Hematopoietic multipotent progenitor cell treated with erythropoietin and hydrocortisone succinate and interleukin-3 and kit ligand, for 8 days (in vitro differentiated cells): ENCODE data around the gene CCDC93.
"Not testable (repeated sequence)": the region's sequence is repeated elsewhere in the genome, so short reads cannot be mapped to it uniquely, and the experiment has no call there.

Experiments
- DNase-seq: peaks from one replicate; pipeline ENCODE4 v3.0.0-alpha.2; 2015

The CCDC93 gene

DNA sequence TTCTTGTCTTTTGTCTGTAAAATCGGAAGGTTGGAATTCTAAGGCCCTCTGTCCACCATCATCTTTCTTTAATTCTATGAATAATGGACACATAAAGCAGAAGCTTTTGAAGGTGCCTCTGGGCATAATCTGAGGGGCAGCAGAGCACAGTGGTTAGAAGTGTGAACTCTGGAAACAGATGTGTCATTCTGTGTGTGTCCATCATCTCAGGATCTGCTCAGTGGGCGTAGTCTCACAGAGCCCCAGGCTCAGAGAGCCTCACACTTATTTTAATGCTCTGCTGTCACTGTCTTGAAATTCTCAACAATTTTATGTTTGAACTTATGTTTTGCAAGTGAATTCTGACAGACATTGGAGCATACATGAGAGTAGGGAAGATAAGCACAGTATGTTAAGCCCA is 31.0 kb upstream of the CCDC93 start:
- no peak for DNase-seq

GRCh38 chr2:118044103-118044716 is 30.3 kb upstream of the CCDC93 start:
- DNase-seq = no peak

GRCh38 chr2:118040891-118041290 is 27.0 kb upstream of the CCDC93 start:
- no peak for DNase-seq

- peak; percentile 50 for DNase-seq
Measured at GRCh38 chr2:118032169-118033013, 18.5 kb upstream of the CCDC93 start.

- no peak for DNase-seq
Measured at GRCh38 chr2:118031566-118031965, 17.7 kb upstream of the CCDC93 start.

GRCh38 chr2:118029025-118029424 is 15.2 kb upstream of the CCDC93 start:
- no peak for DNase-seq

DNA sequence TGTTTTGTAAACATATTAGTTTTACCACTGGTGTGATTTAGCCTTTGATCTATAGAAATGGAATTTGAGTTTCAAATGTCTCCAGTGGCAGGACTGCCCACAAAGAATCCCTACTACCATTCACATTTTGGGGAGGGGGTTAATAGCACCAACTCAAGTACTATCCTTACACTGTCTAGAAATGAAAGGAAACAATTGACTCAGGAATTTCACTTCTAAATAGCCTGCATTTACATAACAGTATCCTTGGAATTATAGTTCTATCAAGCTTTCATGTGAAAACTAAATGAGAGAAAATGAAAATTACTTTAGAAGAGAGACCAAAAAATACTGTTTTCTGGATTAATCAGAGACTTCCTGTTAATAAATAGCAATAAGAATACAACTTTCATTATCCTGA is 7.5 kb upstream of the CCDC93 start:
- no peak for DNase-seq

DNA sequence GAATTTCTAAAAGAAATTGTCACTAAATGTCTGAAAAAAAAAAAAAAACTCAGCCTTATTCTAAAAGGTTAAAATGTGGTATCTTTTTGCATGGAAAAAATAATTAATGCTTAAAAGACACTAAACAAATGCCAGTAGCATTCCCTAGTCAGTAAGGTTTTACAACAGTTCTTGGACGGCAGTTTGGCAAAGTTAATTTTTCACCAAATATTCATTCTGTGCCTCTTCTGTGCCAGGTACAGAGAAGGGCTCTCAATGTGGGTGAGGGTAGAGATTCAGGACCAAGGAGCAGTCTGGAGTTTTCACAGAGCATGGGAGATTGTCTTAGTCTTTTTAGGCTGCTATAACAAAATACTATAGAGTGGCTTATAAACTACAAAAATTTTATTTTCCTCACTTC is 6.0 kb upstream of the CCDC93 start:
- DNase-seq = no peak

DNA sequence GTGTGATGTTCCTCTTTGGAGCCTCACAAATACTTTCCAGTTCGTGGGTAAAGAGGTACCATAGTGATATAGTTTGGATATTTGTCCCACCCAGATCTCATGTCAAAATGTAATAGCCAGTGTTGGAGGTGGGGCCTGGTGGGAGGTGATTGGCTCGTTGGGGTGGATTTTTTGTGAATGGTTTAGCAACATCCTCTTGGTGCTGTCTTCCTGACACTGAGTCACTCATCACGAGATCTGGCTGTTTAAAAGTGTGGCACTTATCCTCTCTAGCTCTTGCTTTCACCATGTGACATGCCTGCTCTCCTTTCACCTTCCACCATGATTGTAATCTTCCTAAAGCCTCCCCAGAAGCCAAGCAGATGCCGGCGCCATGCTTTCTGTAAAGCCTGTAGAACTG is 3.0 kb upstream of the CCDC93 start:
- DNase-seq = no peak

DNA sequence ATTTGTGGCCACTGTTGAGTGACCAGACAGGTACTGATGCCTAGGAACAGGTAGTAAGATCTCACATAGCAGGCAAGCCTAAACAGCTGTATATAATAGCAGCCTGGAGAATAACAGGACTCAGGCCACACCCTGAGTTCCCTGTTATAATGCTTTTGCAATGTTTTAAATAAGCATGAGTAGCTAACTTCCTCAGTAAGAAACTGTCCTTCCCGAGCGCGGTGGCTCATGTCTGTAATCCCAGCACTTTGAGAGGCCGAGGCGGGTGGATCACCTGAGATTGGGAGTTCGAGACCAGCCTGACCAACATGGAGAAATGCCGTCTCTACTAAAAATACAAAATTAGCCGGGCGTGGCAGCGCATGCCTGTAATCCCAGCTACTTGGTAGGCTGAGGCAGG is 1.9 kb upstream of the CCDC93 start:
- not testable (repeated sequence) for DNase-seq

- no peak for DNase-seq
Measured at GRCh38 chr2:118014492-118014824, 588 bp upstream of the CCDC93 start.

DNA sequence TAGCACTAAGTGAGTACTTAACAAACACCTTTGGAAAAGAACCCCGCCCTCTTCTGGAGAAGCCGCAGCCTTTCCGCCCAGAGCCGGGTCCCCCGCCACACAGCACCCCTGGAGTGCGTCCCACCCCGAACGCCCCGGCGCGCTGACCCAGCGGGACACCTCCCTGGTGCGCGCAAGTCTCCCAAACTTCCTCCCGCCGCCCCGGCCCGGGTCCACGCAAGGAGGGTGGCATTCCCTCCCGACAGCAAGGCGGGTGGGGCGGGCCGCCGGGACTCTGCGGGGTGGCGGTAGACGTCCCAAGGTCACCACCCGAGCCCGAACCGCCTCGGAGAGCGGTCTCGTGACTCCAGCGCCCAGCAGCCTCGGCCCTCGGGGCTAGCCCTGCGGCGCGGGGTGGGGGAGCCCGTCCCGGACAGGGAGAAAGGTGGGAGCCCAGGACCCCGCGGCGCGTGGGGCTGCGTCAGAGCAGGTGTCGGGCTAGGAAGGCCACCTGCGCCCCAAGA is 598 bp downstream of the CCDC93 start:
- DNase-seq = peak; percentile 19

- no peak for DNase-seq
Measured at GRCh38 chr2:118012778-118013177, 1.1 kb downstream of the CCDC93 start.

DNA sequence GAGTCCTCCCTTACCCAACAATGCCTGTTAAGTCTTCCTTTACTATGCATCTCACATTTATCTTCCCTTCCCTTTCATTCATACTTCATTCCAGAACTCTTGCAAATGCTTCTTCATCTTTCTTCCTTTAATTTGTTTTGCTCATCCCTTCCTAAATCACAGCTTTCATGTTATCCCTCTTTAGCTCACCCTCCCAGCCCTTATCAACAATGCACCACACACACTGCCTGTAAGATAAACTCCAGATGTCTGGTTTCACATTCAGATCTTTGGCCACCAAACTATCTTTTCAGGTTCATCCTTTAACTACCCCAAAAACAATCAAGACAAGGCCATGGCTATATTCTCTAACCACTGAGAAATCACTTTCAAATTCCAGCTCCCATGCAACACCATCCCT is 3.4 kb downstream of the CCDC93 start:
- DNase-seq = peak; percentile 71

DNA sequence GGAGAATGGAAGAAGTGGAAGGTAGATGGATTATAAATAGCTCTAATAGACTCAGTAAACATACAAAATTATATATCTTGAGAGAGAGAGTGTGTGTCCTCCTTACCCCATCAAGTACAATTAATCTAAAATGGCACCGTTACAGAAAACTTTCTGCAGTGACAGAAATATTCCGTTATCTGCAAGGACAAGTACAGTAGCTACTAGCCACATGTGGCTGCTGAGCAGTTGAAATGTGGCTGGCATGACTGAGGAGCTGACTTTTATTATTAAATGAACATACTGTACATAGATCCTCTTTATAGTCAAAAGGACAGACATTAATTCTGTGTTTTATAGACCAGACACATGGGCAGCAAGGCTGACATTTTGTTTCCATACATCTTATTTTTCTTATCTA is 7.0 kb downstream of the CCDC93 start:
- DNase-seq = no peak

- no peak for DNase-seq
Measured at GRCh38 chr2:118006326-118006725, 7.5 kb downstream of the CCDC93 start.

DNA sequence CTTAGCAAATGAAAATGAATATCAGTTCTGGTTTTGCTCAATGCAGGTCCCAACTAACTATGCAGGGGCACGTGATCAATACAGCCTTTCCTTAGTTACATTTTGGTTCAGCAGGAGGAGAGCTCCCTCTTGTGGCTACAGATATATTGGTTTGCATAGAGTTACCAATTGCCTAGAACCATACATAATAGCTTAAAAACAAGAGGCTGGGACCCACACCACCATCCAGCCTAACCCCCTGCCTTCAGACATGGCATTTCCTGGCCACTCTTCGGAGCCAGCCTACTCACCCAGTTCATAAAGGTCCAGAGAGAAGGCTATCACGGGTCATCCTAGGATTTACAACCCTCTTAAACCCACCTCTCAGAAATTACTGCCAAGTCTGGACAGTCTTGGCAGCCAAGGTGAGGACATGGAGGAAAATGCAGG is 10.5 kb downstream of the CCDC93 start:
- peak; percentile 88 for DNase-seq

GRCh38 chr2:118000041-118000440 is 13.8 kb downstream of the CCDC93 start:
- DNase-seq = no peak

- DNase-seq = no peak
Measured at GRCh38 chr2:117997872-117998454, 15.9 kb downstream of the CCDC93 start.

GRCh38 chr2:117996525-117996924 is 17.3 kb downstream of the CCDC93 start:
- DNase-seq = no peak

GRCh38 chr2:117994729-117995128 is 19.1 kb downstream of the CCDC93 start:
- no peak for DNase-seq

- DNase-seq = no peak
Measured at GRCh38 chr2:117989854-117990438, 23.9 kb downstream of the CCDC93 start.

GRCh38 chr2:117987121-117987520 is 26.7 kb downstream of the CCDC93 start:
- no peak for DNase-seq

DNA sequence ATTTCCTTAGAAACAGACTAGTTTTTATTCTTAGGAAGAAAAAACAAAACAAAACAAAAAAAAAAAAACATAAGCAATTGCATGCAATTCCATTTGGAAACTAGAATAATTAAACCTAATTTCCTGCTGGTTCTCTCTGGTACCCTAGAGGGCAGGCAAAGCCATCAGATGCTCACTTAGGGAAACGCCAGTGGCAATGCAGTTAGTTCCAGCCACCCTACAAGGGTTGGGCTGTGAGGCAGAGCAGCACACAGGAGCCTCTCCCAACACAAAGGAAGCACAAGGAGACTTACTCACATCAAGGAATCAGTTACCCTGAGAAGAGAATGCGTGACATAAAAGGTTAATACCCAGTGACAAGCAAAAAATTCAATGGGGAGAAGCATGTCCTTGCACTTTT is 28.8 kb downstream of the CCDC93 start:
- no peak for DNase-seq
